SK-N-SH treated with all-trans-retinoic acid at 6 μM for 48 hours (cell line): ENCODE measurements around the gene BAX.

ENCODE experiments used
- ARNTL ChIP-seq: fragments of 450-650 bp; formaldehyde crosslinking; IDR thresholded peaks from 2 replicates; pipeline ENCODE4 v1.5.0; 2020; ENCODE audit warnings: low read depth, mild to moderate bottlenecking, moderate library complexity, borderline replicate concordance
- GLIS3 ChIP-seq: fragments of 250-450 bp; sonication (Bioruptor Pico); IDR thresholded peaks from 2 replicates; pipeline ENCODE4 v1.5.0; 2020; ENCODE audit warnings: mild to moderate bottlenecking, moderate library complexity
- PPARA ChIP-seq: fragments of 250-450 bp; sonication (Bioruptor Pico); IDR thresholded peaks from 2 replicates; pipeline ENCODE4 v1.5.0; 2020; ENCODE audit warnings: mild to moderate bottlenecking, borderline replicate concordance
- RARB ChIP-seq: fragments of 250-450 bp; sonication (Bioruptor Pico); IDR thresholded peaks from 2 replicates; pipeline ENCODE4 v1.8.0; 2021; ENCODE audit warnings: mild to moderate bottlenecking, moderate library complexity
- TCF4 ChIP-seq: fragments of 250-450 bp; sonication (Bioruptor Pico); IDR thresholded peaks from 2 replicates; pipeline ENCODE4 v1.8.0; 2021; ENCODE audit warnings: mild to moderate bottlenecking, moderate library complexity, borderline replicate concordance
- TOX ChIP-seq: fragments of 250-450 bp; sonication (Bioruptor Pico); IDR thresholded peaks from 2 replicates; pipeline ENCODE4 v1.8.0; 2021; ENCODE audit warnings: mild to moderate bottlenecking, moderate library complexity, borderline replicate concordance
- ZFP3 ChIP-seq: fragments of 250-450 bp; sonication (Bioruptor Pico); IDR thresholded peaks from 2 replicates; pipeline ENCODE4 v1.5.0; 2020; ENCODE audit warnings: mild to moderate bottlenecking, moderate library complexity
- ZFP30 ChIP-seq: fragments of 450-650 bp; formaldehyde crosslinking; IDR thresholded peaks from 2 replicates; pipeline ENCODE4 v1.5.0; 2022; ENCODE audit warnings: mild to moderate bottlenecking, moderate library complexity
- ZNF565 ChIP-seq: fragments of 450-650 bp; formaldehyde crosslinking; conservative IDR thresholded peaks from 2 replicates; pipeline ENCODE4 v1.5.0; 2020; ENCODE audit warnings: low read depth, mild to moderate bottlenecking, moderate library complexity
- TF ChIP-seq, protein P1 (sequence below): fragments of 250-450 bp; sonication (Bioruptor Pico); IDR thresholded peaks from 2 replicates; pipeline ENCODE4 v1.8.0; 2020; ENCODE audit warnings: mild to moderate bottlenecking, moderate library complexity, borderline replicate concordance
- TF ChIP-seq, protein P2 (sequence below): fragments of 250-450 bp; sonication (Bioruptor Pico); IDR thresholded peaks from 2 replicates; pipeline ENCODE4 v1.5.1; 2020; ENCODE audit warnings: low read depth, mild to moderate bottlenecking, moderate library complexity
- TF ChIP-seq, protein P3 (sequence below): fragments of 250-450 bp; sonication (Bioruptor Pico); IDR thresholded peaks from 2 replicates; pipeline ENCODE4 v1.8.0; 2021; ENCODE audit warnings: low read depth, mild to moderate bottlenecking, moderate library complexity, borderline replicate concordance

DNA sequence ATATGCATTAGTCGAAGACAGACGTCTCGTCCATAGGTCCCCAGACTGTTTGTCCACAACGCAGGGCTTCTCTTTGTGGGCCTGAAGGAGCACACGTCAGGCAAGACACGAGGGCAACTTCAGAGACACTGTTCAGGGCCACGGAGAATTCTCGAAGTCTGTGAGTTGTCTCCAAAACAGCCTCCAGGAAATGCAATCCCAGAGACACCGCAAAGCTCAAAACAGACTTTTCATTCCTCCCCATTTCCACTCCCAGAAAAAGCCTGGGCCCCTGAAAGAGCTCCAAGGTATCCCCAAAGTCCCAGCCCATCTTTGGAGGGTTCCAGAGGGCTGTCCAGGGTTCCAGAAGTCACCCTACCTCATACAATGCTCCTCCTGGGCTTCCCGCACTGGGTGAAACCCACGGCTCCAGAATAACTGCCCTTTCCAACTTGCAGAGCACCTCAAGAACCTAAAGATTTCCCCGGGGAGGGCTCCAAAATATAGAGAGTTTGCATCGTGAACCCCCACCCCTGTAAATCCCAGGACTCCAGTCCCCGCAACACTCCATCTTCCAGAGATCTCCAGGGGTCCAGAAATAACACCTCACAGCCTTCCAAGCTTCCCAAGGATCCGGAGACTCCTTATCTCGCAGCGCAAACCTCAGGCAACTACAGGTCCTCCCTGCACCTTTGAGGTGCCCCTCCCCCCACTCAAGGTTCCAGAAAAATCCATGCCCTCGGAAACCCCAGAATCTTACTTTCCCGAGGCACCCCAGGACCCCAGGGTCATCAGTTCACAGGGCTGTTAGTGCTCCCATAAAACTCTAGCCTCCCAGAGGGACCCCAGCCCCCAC, 9.7 kb downstream of the BAX start:
- TF ChIP-seq ZFP30 (CRISPR knock-in tag) (no peak), TCF4 (no peak), RARB (CRISPR knock-in tag) (no peak), GLIS3 (CRISPR knock-in tag) (no peak), ZFP3 (CRISPR knock-in tag) (no peak), TOX (CRISPR knock-in tag) (no peak), PPARA (CRISPR knock-in tag) (no peak), ARNTL (CRISPR knock-in tag) (no peak), ZNF565 (CRISPR knock-in tag) (no peak)
- TF ChIP-seq, protein P1, sequence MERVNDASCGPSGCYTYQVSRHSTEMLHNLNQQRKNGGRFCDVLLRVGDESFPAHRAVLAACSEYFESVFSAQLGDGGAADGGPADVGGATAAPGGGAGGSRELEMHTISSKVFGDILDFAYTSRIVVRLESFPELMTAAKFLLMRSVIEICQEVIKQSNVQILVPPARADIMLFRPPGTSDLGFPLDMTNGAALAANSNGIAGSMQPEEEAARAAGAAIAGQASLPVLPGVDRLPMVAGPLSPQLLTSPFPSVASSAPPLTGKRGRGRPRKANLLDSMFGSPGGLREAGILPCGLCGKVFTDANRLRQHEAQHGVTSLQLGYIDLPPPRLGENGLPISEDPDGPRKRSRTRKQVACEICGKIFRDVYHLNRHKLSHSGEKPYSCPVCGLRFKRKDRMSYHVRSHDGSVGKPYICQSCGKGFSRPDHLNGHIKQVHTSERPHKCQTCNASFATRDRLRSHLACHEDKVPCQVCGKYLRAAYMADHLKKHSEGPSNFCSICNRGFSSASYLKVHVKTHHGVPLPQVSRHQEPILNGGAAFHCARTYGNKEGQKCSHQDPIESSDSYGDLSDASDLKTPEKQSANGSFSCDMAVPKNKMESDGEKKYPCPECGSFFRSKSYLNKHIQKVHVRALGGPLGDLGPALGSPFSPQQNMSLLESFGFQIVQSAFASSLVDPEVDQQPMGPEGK (CRISPR knock-in tag) = no peak
- TF ChIP-seq, protein P2, sequence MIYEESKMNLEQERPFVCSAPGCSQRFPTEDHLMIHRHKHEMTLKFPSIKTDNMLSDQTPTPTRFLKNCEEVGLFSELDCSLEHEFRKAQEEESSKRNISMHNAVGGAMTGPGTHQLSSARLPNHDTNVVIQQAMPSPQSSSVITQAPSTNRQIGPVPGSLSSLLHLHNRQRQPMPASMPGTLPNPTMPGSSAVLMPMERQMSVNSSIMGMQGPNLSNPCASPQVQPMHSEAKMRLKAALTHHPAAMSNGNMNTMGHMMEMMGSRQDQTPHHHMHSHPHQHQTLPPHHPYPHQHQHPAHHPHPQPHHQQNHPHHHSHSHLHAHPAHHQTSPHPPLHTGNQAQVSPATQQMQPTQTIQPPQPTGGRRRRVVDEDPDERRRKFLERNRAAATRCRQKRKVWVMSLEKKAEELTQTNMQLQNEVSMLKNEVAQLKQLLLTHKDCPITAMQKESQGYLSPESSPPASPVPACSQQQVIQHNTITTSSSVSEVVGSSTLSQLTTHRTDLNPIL (CRISPR knock-in tag) = no peak
- TF ChIP-seq, protein P3, sequence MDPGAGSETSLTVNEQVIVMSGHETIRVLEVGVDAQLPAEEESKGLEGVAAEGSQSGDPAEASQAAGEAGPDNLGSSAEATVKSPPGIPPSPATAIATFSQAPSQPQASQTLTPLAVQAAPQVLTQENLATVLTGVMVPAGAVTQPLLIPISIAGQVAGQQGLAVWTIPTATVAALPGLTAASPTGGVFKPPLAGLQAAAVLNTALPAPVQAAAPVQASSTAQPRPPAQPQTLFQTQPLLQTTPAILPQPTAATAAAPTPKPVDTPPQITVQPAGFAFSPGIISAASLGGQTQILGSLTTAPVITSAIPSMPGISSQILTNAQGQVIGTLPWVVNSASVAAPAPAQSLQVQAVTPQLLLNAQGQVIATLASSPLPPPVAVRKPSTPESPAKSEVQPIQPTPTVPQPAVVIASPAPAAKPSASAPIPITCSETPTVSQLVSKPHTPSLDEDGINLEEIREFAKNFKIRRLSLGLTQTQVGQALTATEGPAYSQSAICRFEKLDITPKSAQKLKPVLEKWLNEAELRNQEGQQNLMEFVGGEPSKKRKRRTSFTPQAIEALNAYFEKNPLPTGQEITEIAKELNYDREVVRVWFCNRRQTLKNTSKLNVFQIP (CRISPR knock-in tag) = no peak
